Esophagus squamous epithelium (tissue), 4 donors: Measurements from ENCODE around the gene DDX55.
A peak's percentile ranks its signal among the peaks of the same experiment; 100 is the strongest.

Experiments used
- CTCF ChIP-seq, 6 experiments: fragments of 450-650 bp in 4 of 6; fragments of 200-600 bp in 2 of 6; sonication (generic) in 2 of 6; IDR thresholded peaks; one replicate each; pipeline ENCODE4 v1.5.1; 2016 to 2019; ENCODE audit warnings: antibody characterized with exemption in 6 of 6, mild to moderate bottlenecking in 4 of 6, moderate library complexity in 4 of 6
- POLR2A ChIP-seq, 4 donors: fragments of 450-650 bp; IDR thresholded peaks; one replicate each; pipeline ENCODE4 v1.6.1; 2017; ENCODE audit warnings: antibody characterized with exemption in 4 of 4, mild to moderate bottlenecking in 4 of 4, moderate library complexity in 3 of 4

GRCh38 chr12:123633379-123634141 lies 31.7 kb downstream of the DDX55 start, which contains the start of the genes EIF2B1 and GTF2H3:
- TF ChIP-seq CTCF (IDR thresholded peaks at IDR 0.05) (peak in 1 of 6 experiments; percentile 39), POLR2A (IDR thresholded peaks at IDR 0.05) (peak in 2 of 4 donors; percentile 45 to 70)
